Liver (tissue), 9 donors: ENCODE data around the gene IP6K1. TPM values are rescaled to one million over a fixed set of nuclear protein-coding genes. Genes with fewer than 3 reads are reported as not detected.

Source experiments
- DNase-seq: peaks from one replicate; pipeline ENCODE4 v3.0.0-alpha.2; 2017; ENCODE audit warnings: low spot score
- H3K27ac ChIP-seq, 2 donors: one replicate each; pipeline ENCODE4 v1.7.0; 2013; ENCODE audit warnings: inconsistent platforms in 2 of 2, low read length in 2 of 2, control low read depth in 1 of 2, low read depth in 1 of 2, mild to moderate bottlenecking in 1 of 2
- H3K27me3 ChIP-seq, 4 donors: one replicate each; pipeline versions ENCODE4 v1.6.1 to v1.7.0; 2013; ENCODE audit warnings: low read length in 3 of 4, inconsistent platforms in 1 of 4, mild to moderate bottlenecking in 1 of 4, moderate library complexity in 1 of 4; ENCODE audit not compliant: control insufficient read depth in 4 of 4, insufficient read depth in 4 of 4
- H3K36me3 ChIP-seq, 4 donors: one replicate each; pipeline versions ENCODE4 v1.6.1 to v1.7.0; 2013; ENCODE audit warnings: low read length in 3 of 4, mild to moderate bottlenecking in 3 of 4, low read depth in 1 of 4, moderate library complexity in 1 of 4; ENCODE audit not compliant: control insufficient read depth in 4 of 4, insufficient read depth in 3 of 4
- H3K4me1 ChIP-seq, 4 donors: one replicate each; pipeline versions ENCODE4 v1.6.1 to v1.7.0; 2013; ENCODE audit warnings: low read length in 3 of 4, mild to moderate bottlenecking in 3 of 4, moderate library complexity in 1 of 4; ENCODE audit not compliant: control insufficient read depth in 4 of 4, insufficient read depth in 4 of 4
- H3K4me3 ChIP-seq, 3 donors: one replicate each; pipeline versions ENCODE4 v1.6.1 to v1.7.0; 2013; ENCODE audit warnings: low read length in 3 of 3, control low read depth in 1 of 3, low read depth in 1 of 3, mild to moderate bottlenecking in 1 of 3
- H3K9ac ChIP-seq, 2 donors: one replicate each; pipeline ENCODE4 v1.7.0; 2013; ENCODE audit warnings: low read length in 2 of 2, mild to moderate bottlenecking in 2 of 2, moderate library complexity in 2 of 2, control low read depth in 1 of 2, low read depth in 1 of 2
- H3K9me3 ChIP-seq, 4 donors: one replicate each; pipeline versions ENCODE4 v1.6.1 to v1.7.0; 2013; ENCODE audit warnings: low read length in 3 of 4; ENCODE audit not compliant: control insufficient read depth in 4 of 4
- ATF3 ChIP-seq: IDR thresholded peaks from 2 replicates; pipeline ENCODE4 v1.6.1; 2016; ENCODE audit warnings: antibody characterized with exemption
- EGR1 ChIP-seq, 2 donors: IDR thresholded peaks; 2 replicates each; pipeline ENCODE4 v1.6.1; 2016 to 2018; ENCODE audit warnings: antibody characterized with exemption in 2 of 2, low read depth in 2 of 2
- FOXA1 ChIP-seq: IDR thresholded peaks from 2 replicates; pipeline ENCODE4 v1.6.1; 2016; ENCODE audit warnings: antibody characterized with exemption
- FOXA2 ChIP-seq: IDR thresholded peaks from 2 replicates; pipeline ENCODE4 v1.6.1; 2016; ENCODE audit warnings: antibody characterized with exemption
- GABPA ChIP-seq, 2 donors: IDR thresholded peaks in 1 of 2; conservative IDR thresholded peaks in 1 of 2; 2 replicates each; pipeline ENCODE4 v1.6.1; 2016; ENCODE audit warnings: antibody characterized with exemption in 2 of 2, mild to moderate bottlenecking in 1 of 2, moderate library complexity in 1 of 2
- HNF4A ChIP-seq, 2 donors: conservative IDR thresholded peaks; 2 replicates each; pipeline ENCODE4 v1.6.1; 2016; ENCODE audit warnings: antibody characterized with exemption in 2 of 2, mild to moderate bottlenecking in 2 of 2
- HNF4G ChIP-seq: IDR thresholded peaks from 2 replicates; pipeline ENCODE4 v1.6.1; 2016; ENCODE audit warnings: antibody characterized with exemption
- JUND ChIP-seq, 2 donors: IDR thresholded peaks; 2 replicates each; pipeline ENCODE4 v1.6.1; 2016; ENCODE audit warnings: antibody characterized with exemption in 2 of 2
- MAX ChIP-seq: IDR thresholded peaks from 2 replicates; pipeline ENCODE4 v1.6.1; 2016; ENCODE audit warnings: antibody characterized with exemption
- NR2F2 ChIP-seq: IDR thresholded peaks from 2 replicates; pipeline ENCODE4 v1.6.1; 2016; ENCODE audit warnings: antibody characterized with exemption
- RAD21 ChIP-seq, 2 donors: IDR thresholded peaks; 2 replicates each; pipeline ENCODE4 v1.6.1; 2016; ENCODE audit warnings: antibody characterized with exemption in 2 of 2, mild to moderate bottlenecking in 2 of 2
- RXRA ChIP-seq, 2 donors: IDR thresholded peaks; 2 replicates each; pipeline ENCODE4 v1.6.1; 2017 to 2018; ENCODE audit warnings: antibody characterized with exemption in 2 of 2, mild to moderate bottlenecking in 1 of 2
- SP1 ChIP-seq: IDR thresholded peaks from 2 replicates; pipeline ENCODE4 v1.6.1; 2018; ENCODE audit warnings: antibody characterized with exemption, mild to moderate bottlenecking
- TAF1 ChIP-seq: conservative IDR thresholded peaks from 2 replicates; pipeline ENCODE4 v1.6.1; 2016; ENCODE audit warnings: antibody characterized with exemption, mild to moderate bottlenecking
- YY1 ChIP-seq: IDR thresholded peaks from 2 replicates; pipeline ENCODE4 v1.6.1; 2016; ENCODE audit warnings: antibody characterized with exemption, mild to moderate bottlenecking
- WGBS: extraction: QIAGEN DNeasy Blood & Tissue Kit; methylation state at CpG from one replicate; pipeline ENCODE4 v1.1.7; 2013; 5-methylcytosine and 5-hydroxymethylcytosine counted together
- polyA plus RNA-seq, 2 donors: library from polyadenylated mRNA; stranded (reverse) in 1 of 2; unstranded in 1 of 2; fragments of 200-250 nt in 1 of 2; fragments of >200 nt in 1 of 2; fragmentation: Nextera tagmentation in 1 of 2; extraction: Ambion mirVana in 1 of 2; gene quantifications; one replicate each; pipeline versions ENCODE4 v1.2.1 to v1.2.3, GENCODE V29; 2013 to 2015
- total RNA-seq, 2 donors: library from RNA; depleted of rRNA; stranded (reverse); fragments of >200 nt; gene quantifications; one replicate each; pipeline ENCODE4 v1.2.3, GENCODE V29; 2014
- TF ChIP-seq, protein P1 (sequence below): fragments of 150-350 bp; IDR thresholded peaks from 2 replicates; pipeline ENCODE4 v1.5.1; 2017; ENCODE audit warnings: improper control_type of control experiment, low read depth, low read length; ENCODE audit not compliant: missing input control
- TF ChIP-seq, protein P2 (sequence below): IDR thresholded peaks from 2 replicates; pipeline ENCODE4 v1.6.1; 2016; ENCODE audit warnings: antibody characterized with exemption
- TF ChIP-seq, protein P3 (sequence below): IDR thresholded peaks from 2 replicates; pipeline ENCODE4 v1.6.1; 2016; ENCODE audit warnings: antibody characterized with exemption, mild to moderate bottlenecking
- donor health status: healthy.
- donor health status: healthy.
- donor health status: healthy.
- donor health status: healthy.
- donor health status: healthy.

IP6K1 gene
- total and polyA plus RNA-seq, 4 donors = 6.6 to 32.3 (median 18.1) TPM

DNA sequence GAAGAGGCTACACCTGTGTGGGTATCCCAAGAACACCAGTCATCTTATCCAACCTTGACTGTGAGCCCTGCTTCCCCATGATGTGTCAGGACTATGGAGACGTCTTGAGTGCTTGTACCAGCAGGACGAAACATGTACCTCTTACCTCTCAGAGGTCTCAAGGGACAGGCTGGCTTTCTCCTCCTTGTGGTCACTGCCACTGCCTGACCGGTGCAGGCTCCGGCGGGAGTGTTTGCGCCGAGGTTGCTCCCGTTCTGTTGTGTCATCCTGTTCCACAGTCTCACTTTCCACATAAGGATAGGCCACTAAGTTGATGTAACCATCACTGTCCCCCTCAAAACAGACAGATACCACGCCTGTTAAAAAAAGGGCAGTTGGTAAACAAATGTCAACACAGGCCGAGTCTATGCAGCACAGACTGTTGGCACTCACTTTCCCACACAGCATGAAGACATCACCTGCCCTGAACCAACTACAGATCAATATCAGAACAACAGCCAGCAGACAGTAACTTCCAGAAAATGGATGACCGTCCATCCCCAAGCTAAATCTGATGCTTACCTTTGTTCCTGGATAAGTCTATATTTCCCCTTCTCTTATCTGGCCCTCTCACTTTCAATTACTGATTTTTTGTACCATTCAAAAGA is 48.2 kb downstream of the IP6K1 start:
- Histone ChIP-seq H3K27ac (peak overlapping the region in 1 of 2 donors; percentile 43), H3K36me3 (peaks cover 5 to 22% (median 17%) of the 10 kb centered on the region in 4 donors), H3K9me3 (no peaks in the 10 kb centered on the region), H3K4me3 (no peak overlapping the region), H3K4me1 (peaks cover 0 to 8% (median 0%) of the 10 kb centered on the region in 4 donors), H3K9ac (no peak overlapping the region), H3K27me3 (no peaks in the 10 kb centered on the region)
- no peak for DNase-seq
- TF ChIP-seq EGR1 (IDR thresholded peaks at IDR 0.05; ENCODE audit: low read depth in 2 of 2) (no peak), ATF3 (no peak), GABPA (IDR thresholded peaks at IDR 0.05 in 1 of 2, conservative IDR thresholded peaks at IDR 0.05 in 1 of 2) (no peak), HNF4G (no peak), YY1 (peak; percentile 92), FOXA2 (peak; percentile 68), SP1 (no peak), MAX (peak; percentile 41), HNF4A (conservative IDR thresholded peaks at IDR 0.05) (peak in 1 of 2 donors; percentile 53), RXRA (IDR thresholded peaks at IDR 0.05) (peak in 1 of 2 donors; percentile 57), RAD21 (IDR thresholded peaks at IDR 0.05) (peak in 1 of 2 donors; percentile 14), NR2F2 (no peak), JUND (IDR thresholded peaks at IDR 0.05) (no peak), FOXA1 (peak; percentile 58), TAF1 (no peak)
- TF ChIP-seq, protein P1, sequence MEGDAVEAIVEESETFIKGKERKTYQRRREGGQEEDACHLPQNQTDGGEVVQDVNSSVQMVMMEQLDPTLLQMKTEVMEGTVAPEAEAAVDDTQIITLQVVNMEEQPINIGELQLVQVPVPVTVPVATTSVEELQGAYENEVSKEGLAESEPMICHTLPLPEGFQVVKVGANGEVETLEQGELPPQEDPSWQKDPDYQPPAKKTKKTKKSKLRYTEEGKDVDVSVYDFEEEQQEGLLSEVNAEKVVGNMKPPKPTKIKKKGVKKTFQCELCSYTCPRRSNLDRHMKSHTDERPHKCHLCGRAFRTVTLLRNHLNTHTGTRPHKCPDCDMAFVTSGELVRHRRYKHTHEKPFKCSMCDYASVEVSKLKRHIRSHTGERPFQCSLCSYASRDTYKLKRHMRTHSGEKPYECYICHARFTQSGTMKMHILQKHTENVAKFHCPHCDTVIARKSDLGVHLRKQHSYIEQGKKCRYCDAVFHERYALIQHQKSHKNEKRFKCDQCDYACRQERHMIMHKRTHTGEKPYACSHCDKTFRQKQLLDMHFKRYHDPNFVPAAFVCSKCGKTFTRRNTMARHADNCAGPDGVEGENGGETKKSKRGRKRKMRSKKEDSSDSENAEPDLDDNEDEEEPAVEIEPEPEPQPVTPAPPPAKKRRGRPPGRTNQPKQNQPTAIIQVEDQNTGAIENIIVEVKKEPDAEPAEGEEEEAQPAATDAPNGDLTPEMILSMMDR = no peak
- TF ChIP-seq, protein P2, sequence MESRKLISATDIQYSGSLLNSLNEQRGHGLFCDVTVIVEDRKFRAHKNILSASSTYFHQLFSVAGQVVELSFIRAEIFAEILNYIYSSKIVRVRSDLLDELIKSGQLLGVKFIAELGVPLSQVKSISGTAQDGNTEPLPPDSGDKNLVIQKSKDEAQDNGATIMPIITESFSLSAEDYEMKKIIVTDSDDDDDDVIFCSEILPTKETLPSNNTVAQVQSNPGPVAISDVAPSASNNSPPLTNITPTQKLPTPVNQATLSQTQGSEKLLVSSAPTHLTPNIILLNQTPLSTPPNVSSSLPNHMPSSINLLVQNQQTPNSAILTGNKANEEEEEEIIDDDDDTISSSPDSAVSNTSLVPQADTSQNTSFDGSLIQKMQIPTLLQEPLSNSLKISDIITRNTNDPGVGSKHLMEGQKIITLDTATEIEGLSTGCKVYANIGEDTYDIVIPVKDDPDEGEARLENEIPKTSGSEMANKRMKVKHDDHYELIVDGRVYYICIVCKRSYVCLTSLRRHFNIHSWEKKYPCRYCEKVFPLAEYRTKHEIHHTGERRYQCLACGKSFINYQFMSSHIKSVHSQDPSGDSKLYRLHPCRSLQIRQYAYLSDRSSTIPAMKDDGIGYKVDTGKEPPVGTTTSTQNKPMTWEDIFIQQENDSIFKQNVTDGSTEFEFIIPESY = peak; percentile 51
- TF ChIP-seq, protein P3, sequence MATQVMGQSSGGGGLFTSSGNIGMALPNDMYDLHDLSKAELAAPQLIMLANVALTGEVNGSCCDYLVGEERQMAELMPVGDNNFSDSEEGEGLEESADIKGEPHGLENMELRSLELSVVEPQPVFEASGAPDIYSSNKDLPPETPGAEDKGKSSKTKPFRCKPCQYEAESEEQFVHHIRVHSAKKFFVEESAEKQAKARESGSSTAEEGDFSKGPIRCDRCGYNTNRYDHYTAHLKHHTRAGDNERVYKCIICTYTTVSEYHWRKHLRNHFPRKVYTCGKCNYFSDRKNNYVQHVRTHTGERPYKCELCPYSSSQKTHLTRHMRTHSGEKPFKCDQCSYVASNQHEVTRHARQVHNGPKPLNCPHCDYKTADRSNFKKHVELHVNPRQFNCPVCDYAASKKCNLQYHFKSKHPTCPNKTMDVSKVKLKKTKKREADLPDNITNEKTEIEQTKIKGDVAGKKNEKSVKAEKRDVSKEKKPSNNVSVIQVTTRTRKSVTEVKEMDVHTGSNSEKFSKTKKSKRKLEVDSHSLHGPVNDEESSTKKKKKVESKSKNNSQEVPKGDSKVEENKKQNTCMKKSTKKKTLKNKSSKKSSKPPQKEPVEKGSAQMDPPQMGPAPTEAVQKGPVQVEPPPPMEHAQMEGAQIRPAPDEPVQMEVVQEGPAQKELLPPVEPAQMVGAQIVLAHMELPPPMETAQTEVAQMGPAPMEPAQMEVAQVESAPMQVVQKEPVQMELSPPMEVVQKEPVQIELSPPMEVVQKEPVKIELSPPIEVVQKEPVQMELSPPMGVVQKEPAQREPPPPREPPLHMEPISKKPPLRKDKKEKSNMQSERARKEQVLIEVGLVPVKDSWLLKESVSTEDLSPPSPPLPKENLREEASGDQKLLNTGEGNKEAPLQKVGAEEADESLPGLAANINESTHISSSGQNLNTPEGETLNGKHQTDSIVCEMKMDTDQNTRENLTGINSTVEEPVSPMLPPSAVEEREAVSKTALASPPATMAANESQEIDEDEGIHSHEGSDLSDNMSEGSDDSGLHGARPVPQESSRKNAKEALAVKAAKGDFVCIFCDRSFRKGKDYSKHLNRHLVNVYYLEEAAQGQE = no peak
- 77% methylated on average over 11 of the region's 11 CpGs for WGBS
